Mucosa of gallbladder (tissue), 1 donor: ENCODE data around the gene STX8. TPM values are rescaled to one million over a fixed set of nuclear protein-coding genes. Genes with fewer than 3 reads are reported as not detected.

ENCODE experiments used
- DNase-seq: peaks from one replicate; pipeline ENCODE4 v3.0.0-alpha.2; 2020; ENCODE audit warnings: low spot score
- total RNA-seq: library from RNA; stranded (reverse); gene quantifications from one replicate; pipeline ENCODE4 v1.2.1, GENCODE V29; 2021
- donor health status: DM: no; HTN: no; CAD: no.

Gene STX8
- total RNA-seq, 1 donor from 2014 or later = 63.2 TPM

DNA sequence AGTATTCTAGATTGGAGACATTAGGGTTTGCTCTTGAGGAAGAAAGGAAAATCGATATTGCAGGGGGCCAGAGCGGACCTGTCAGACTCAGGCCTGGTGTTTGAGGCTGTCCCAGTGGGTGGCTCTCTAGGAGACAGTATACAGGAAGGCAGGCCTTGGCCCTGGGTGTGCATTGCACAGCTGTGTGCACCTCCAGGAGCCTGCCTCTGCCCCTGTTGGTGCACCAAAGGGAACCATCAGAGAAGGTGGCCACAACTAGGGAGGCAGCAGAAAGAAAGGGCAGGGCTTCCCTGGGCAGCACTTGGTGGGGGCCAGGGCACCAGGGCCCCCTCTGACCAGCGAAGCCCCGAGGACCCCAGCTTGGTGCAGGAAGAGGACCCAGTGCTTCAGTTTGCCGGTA is 366.3 kb downstream of the STX8 start:
- DNase-seq = no peak

- no peak for DNase-seq
These were observed 367.1 kb downstream of the STX8 start for GRCh38 chr17:9208381-9209105.

GRCh38 chr17:9206741-9207332 is 368.8 kb downstream of the STX8 start:
- DNase-seq = no peak

- no peak for DNase-seq
These were observed 369.3 kb downstream of the STX8 start for GRCh38 chr17:9206410-9206703.

DNA sequence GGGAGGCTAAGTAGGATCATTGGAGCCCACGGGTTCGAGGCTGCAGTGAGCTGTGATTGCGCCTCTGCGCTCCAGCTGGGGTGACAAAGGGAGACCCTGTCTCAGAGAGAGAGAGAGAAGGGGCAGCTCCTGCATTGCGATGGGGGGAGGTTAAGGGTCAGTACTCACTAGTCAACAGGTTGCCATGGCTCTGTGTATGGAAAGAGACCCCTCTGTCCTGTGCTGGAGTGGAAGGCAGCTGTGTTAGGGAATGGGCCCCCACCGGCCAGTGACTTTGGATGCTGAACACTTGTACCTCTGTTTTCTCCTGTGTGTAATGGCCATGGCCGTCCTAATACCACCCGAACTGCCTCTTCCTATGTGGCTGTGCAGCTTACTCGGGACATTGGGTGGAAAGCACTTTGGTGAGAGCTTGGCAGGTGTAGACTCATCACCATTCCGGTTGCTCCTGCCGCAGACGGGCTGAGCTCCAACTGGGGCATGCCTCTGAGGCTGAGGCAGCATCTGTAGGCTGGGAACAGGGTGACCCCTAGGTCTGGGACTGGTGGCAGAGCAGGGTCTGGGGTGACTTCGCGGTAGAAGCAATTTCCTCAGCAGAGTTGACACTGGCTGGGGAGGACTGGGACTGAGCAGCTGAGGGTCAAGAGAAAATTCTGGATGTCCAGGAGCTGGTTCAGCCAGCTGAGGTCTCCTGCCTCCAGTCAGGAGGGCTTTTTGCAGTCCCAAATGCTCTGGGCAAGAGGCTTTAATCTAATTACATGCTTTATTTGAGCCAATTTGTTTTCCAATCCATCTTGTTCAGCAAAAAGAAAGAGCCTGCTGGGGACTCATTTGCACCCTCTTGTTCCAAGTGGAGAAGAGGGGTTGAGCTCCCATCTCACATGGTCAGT is 369.9 kb downstream of the STX8 start:
- DNase-seq = no peak

- no peak for DNase-seq
These were observed 370.8 kb downstream of the STX8 start for GRCh38 chr17:9204637-9205329.

- no peak for DNase-seq
These were observed 371.7 kb downstream of the STX8 start for GRCh38 chr17:9203771-9204425.

- DNase-seq = no peak
These were observed 373.1 kb downstream of the STX8 start for GRCh38 chr17:9202532-9202931.

DNA sequence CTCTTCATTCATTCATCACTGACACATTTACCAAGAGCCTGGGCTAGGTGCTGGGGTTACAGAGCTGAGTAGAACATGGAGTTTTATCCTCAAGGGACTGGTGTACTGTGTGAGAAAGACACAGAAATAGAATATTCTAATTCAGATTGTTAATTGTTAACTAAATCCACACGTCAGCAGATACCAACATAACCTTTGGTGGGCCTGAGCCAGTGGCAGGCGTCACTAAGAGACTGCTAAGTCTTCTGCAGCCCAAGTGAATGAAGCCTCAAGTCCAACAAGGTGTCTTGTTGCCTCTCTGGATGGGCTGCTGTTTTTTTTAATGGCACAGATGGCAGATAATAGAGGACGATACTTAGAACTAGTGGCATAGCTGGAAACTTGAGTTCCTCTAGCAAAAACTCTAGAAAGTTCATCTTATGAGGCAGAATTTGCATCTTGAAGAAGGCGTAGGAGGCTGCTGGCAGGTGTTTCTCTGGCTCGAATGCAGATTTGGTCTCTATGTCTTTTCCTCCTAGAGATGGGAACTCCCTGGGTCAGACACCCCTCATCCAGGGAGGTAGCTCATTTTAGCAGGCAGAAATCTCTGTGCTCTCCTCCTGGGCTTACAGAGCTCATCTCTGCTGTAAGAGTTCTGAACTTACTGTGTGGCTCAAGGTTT is 374.8 kb downstream of the STX8 start:
- DNase-seq = no peak

Other genes starting within 250 kb of the STX8 start
- gene CFAP52, start 822 bp upstream of the STX8 start, total RNA-seq = not detected
- gene USP43, start 69.7 kb upstream of the STX8 start, total RNA-seq = 8.2 TPM
- gene DHRS7C, start 215.8 kb upstream of the STX8 start, total RNA-seq = not detected
- not detected for gene GSG1L2, start 246.3 kb upstream of the STX8 start, total RNA-seq